ENCODE data around the gene TEX29.

DNA sequence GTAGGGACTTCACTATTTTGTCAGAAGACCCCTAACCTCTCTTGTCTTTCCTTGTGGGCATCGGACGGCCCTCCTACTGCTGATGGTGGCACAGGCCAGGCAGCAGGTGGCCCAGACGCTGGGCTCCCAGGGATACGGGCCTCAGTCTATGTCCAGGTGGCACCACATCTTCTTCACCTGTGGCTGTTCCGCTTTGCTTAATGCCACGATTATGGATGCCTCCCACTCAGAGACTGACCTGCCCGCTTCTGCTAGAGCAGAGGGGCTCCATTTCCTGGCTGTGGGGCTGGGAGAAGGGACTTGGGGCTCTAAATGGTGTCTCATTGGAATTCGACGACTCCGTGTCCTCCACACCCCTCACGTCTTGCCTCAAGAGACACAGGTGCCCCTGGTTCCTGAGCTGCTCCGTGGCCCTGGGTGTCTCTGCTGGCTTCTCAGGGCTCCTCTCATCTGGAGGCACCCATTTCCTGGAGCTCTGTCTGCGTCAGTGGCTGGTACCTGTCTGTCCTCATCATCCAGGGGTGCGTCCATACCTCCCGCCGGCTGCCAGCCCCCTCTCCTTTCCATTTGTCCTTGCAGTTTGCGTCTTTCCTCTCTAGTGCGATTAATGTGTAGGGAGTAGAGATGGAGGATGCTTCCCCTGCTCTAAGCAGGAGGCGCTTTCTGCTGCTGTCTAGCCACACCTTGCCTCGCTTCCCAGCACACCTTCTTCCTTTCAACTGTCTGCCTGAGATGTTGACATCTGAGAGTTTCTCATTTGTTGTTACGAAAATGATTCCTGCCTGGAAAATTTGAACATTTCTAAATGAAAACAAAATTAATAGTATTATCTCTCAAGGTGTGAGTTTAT is 63.4 kb downstream of the TEX29 start:
- no peak for TF ChIP-seq POLR2AphosphoS5 (IDR thresholded peaks at IDR 0.05; ENCODE audit: low read depth, low read length)
- TF ChIP-seq, protein P1, sequence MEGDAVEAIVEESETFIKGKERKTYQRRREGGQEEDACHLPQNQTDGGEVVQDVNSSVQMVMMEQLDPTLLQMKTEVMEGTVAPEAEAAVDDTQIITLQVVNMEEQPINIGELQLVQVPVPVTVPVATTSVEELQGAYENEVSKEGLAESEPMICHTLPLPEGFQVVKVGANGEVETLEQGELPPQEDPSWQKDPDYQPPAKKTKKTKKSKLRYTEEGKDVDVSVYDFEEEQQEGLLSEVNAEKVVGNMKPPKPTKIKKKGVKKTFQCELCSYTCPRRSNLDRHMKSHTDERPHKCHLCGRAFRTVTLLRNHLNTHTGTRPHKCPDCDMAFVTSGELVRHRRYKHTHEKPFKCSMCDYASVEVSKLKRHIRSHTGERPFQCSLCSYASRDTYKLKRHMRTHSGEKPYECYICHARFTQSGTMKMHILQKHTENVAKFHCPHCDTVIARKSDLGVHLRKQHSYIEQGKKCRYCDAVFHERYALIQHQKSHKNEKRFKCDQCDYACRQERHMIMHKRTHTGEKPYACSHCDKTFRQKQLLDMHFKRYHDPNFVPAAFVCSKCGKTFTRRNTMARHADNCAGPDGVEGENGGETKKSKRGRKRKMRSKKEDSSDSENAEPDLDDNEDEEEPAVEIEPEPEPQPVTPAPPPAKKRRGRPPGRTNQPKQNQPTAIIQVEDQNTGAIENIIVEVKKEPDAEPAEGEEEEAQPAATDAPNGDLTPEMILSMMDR (IDR thresholded peaks at IDR 0.05) = no peak
